ENCODE data around the gene GPN2.
"Not testable (repeated sequence)": the region's sequence is repeated elsewhere in the genome, so short reads cannot be mapped to it uniquely, and the experiment has no call there.

The GPN2 gene

DNA sequence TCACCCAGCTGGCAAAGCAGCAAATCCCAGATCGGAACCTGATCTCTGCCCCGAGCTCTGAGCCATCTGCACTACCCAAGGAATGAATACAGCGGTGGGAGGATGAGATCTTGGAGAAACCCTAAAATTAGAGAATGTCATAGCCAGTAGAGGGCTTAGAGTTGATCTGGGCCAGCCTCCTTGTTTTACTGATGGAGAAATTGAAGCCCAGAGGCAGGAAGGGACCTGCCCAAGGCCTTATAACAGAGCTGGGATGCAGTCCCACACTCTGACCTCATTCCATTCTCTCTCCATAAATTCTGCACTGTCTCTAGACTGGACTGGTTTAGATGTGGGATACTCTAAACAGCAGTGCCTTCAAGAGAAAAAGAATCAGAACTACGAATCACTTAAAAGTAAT lies 31.9 kb downstream of the GPN2 start:
- no peak for DNase-seq (ENCODE audit: low read depth in 2 of 2)

DNA sequence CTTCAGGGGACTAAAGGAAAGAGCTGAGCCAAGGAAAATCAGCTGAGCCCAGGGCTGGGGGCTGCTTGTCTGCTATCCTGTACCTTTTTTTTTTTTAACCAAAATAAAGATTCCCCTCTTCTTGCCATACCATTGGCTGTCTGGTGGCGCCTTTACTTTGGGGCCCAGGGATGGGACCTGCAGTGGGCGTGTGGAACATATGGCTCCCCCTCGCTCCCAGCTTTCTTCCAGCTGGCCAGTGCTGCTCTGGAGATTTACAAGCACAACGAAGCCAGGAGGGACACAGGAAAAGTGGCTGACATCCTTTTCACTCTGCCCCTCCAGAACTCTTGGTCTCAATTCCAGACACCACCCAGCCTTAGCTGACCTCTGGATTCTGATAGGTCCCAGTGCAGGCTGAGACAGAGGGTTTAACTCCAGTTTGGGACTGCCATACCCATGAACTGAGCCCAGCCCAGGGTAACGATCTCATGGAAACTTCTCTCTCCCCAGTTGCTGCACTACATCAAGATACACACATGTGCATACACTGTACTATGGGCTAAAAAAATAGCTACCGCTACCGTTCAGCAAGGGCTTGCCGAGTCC lies 32.5 kb downstream of the GPN2 start:
- no peak for DNase-seq (ENCODE audit: low read depth in 2 of 2)

DNA sequence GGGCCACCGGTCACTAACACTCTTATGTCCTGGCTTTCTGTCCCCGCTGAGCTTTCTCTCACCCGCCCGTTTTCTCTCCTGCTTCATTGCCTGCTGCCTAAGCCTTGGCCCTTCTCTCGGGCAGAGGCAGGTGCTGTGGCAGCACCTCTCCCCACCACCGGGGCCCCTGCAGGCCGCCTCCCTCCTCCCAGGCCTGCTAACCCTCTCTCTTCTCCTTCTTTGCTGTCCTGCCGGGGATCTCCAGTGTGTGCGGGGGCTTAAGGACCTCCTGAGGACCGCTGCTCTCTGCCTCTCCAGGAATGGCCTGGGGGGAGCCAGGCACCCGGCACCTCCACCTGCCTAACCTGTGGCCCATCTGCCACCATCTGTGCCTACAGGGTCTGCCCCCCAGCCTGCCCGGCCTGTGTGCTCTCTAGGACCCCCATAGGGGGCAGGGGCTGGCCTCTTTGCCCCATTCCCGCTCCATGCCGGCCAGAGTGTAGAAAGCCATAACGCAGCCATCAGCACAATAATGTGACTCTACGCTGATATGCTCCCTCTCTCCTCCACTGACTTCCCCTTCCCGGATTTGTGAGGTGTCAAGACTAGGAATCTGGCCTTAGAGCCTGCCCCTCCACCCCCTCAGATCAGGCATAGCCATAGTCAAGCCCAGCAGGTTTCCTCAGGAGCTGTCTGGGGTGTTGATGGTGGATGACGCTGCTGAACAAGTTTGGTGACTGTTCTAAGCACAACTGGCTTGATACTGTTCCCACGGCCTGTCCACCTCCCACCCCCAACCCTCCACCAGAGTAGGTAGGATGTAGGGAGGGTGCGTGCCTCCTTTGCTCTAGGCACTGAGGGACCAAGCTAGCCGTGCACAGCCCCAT lies 33.2 kb downstream of the GPN2 start:
- DNase-seq (ENCODE audit: low read depth in 2 of 2) = no peak

DNA sequence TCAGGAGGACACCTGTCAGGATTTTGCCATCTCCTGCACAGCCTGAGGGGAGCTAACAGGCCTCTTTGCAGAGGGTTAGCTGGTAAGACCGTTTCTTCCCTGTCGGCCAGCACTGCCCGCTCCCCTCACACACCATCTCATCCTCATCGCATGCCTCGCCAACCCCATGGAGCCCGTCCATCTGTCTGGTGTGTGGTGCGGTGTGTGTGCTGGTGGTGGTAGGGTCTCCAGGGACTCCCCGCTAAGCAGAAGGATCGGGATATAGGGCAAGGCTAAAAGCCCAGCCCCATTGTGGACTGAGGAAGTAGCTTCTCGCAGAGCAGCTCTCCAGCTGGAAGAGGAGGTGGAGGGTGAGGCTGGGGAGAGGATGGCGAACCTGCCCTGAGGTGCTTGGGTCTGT lies 33.9 kb downstream of the GPN2 start:
- DNase-seq (ENCODE audit: low read depth in 2 of 2) = no peak

DNA sequence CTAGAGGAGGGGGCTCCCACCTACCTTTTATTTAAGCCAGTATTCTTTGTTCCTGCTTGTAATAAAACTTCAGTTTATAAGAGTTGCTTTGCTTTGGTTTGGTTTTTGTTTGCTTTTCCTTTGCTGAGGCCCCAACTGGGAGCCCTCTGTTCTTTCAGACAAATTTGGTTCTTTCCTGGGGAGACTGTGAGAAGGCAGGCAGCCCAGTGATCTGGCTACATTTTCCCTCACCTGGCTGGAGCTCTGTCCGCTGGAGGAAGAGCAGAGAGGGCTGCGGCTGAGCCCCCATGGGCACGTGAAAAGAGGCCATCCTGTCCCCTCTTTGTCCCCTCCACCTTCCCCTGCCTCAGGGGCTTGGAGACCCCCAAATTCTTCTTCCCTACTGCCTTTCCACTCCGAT lies 34.4 kb downstream of the GPN2 start:
- no peak for DNase-seq (ENCODE audit: low read depth in 2 of 2)

DNA sequence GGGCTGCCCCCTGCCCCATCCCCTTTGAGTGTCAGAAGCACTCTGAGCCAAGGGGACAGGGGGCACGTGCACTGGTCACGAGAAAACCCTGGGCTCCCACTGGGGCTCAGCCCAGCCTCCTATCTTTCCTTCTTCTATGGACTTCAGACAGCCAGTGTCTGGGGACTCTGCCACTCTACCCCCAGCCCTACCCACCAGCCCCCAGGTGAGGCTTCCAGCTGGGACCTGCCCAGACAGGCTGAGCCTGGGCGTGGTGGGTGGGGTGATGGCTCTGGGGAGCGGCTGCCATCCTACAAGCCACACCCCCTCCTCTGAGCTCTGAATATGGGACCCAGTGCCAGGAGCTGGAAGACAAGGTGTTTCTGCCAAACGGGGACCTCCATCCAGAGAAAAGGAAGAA lies 35.2 kb downstream of the GPN2 start:
- no peak for DNase-seq (ENCODE audit: low read depth in 2 of 2)

DNA sequence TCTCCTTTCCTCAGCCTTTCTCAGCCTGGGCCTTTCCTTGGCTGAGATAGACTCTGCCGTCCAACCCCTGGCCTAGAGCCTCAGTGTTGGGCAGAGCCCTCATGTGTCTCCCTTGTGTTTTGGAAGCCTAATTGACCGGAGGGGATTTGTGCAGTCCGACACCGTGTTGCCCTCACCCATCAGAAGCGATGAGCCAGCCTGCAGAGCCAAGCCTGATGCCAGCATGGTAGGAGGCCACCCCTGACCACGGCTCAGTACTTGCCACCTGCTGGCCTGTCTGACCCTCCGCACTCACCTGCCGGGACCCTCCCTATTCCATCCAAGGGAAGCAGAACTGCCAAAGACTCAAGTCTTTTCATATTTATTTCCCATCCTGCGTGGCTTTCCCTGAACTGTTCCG lies 36.5 kb downstream of the GPN2 start:
- DNase-seq (ENCODE audit: low read depth in 2 of 2) = no peak

DNA sequence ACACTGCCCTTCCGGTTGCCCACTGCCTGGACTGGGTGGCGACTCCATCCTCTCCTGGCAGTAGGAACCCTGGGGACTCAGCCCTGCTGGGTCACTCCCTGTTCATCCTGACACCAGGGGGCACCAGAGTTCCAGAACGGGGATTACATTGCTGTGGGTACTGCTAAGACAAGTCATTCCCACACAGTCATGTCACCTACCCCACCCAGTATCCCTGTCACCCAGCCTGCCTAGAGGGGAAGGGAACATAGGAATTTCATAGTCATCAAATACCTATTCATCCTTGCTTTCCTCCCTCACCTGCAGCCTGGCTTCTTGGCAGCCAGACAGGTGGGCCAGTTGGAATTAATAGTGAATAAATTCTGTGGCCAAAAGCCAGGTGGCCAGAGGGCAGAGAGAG lies 36.9 kb downstream of the GPN2 start:
- DNase-seq (ENCODE audit: low read depth in 2 of 2) = peak; percentile 62 to 66

DNA sequence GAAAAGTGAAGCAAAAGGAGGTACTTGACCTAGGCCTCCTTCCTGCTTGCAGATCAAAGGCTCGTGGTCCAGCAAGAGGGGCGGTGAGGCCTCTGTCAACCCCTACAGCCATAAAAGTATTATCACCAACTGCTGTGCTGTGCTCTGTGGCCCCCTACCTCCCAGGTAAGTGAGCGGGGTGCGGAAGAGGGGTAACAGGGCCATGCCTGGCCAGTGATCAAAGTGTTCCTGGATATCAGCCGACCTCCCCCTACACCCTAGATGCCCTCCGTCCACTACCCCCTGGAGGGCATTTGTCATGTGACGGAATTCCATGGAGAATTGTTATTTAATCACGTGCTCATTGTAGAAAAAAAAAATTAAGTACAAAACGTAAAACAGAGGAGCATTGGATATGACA lies 37.4 kb downstream of the GPN2 start:
- DNase-seq (ENCODE audit: low read depth in 2 of 2) = no peak

DNA sequence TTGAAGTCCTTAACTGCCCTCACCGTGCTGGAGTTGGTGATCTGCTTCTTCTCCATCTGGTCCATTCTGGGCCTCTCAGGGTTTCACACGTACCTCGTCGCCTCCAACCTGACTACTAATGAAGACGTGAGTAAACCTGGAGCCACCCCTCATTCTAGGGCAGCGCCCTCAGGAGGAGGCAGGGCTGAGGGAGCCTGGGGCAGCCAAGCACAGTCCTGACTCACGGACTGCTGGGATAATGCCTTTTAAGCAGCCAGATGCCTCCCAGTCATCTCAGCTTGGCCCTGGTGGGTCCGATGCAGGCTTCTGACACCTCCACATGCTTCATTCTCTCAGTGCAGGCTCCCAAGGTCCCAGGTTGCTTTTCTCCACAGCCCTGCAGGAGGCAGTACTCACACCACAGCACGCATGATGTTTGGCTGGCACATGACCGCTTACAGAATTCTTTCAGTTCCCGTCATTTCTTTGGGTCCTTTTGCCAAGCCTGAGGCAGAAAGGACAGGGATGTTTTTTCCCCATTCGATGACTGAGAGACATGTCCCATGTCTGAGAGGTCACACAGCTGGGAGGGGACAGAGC lies 38.9 kb downstream of the GPN2 start:
- DNase-seq (ENCODE audit: low read depth in 2 of 2) = no peak

DNA sequence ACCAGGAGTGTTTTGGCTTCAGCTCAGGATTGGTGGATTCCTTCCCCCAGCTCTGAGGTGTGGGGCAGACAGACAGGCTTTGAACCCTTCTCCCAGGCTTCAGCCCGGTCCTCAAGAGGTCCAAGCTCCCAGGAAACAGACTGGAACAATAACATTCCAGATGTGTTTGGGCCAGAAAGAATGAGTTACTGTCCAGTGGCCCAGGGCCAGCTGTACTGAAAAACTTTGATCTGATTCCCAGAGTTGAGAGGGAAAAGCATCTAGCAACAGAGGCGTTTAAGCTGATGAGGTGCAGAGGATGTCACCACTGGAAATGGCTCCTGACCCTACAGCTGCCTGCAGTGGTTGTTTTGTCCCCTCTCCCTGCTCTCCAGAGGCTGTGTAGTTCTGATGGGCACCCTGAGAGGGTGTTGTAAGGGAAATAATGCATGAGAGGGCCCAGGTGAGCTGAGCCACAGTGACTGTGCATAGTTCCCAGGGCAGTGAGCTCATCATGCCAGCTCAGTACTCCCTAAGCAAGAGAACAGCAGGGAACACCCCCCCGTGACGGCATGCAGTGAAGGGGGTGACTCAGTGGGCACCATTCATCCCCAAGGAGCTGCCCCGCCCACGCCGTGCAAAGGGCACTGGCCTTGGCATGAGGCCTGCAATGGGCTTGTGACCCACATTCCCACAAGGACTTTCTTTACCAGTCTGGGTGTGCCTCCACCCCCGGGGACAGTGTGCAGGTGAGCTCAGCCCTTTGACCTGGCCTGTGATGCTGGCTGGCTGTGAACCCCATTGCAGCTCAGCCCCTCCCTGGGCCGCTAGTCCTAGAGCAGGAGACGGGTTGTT lies 40.9 kb downstream of the GPN2 start:
- no peak for DNase-seq (ENCODE audit: low read depth in 2 of 2)

DNA sequence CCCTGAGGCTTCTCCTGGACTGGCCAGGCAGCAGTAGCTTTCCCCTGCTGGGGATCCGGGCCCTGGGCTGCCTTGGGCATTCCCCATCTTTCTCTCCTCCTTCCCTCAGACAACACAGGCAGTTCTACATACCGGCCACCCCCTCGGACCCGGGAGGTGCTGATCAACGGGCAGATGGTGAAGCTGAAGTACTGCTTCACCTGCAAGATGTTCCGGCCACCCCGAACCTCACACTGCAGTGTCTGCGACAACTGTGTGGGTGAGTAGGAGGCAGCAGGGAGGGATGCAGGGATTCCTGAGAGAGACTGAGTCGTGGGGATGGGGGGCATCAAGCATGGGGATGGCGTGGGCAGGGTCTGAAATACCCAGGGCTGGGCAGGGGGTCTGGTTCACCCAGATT lies 41.6 kb downstream of the GPN2 start:
- DNase-seq (ENCODE audit: low read depth in 2 of 2) = no peak

DNA sequence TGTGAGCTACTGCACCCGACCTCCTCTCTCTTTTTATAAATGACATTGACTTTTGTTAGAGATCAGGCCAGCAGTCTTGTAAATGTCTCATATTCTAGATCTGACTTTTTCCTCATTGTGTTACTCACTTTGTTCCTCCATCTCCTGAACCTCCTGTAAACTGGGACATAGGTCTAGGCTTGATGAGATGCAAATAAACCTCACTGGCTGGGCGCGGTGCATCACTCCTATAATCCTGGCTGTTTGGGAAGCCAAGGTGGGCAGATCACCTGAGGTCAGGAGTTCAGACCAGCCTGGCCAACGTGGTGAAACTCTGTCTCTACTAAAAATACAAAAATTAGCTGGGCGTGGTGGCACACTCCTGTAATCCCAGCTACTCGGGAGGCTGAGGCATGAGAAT lies 42.3 kb downstream of the GPN2 start:
- not testable (repeated sequence) for DNase-seq (ENCODE audit: low read depth in 2 of 2)

DNA sequence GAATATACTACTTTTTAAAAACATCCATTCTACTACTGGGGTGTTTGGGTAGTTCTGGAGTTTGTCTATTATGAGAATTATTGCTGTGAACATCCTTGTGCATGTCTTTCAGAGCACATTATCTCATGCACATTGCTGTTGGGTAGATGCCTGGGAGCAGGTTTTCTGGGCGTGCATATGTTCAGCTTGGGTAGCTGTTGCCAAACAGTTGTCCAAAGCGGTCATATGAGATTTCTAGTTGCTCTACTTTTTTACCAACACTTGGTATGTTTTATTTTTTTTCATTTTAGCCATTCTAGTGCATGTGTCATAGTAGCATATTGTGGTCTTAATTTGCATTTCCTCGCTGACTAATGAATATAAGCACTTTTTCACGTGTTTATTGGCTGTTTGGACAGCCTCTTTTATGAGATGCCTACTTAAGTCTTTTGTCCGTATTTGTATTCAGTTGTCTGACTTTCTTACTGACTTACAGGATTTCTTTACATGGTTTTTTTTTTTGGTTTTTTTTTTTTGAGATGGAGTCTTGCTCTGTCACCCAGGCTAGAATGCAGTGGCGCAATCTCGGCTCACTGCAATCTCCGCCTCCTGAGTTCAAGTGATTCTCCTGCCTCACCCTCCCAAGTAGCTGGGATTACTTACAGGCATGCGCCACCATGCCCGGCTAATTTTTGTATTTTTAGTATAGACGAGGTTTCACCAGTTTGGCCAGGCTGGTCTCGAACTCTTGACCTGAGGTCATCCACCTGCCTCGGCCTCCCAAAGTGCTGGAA lies 45.5 kb downstream of the GPN2 start:
- no peak for DNase-seq (ENCODE audit: low read depth in 2 of 2)

DNA sequence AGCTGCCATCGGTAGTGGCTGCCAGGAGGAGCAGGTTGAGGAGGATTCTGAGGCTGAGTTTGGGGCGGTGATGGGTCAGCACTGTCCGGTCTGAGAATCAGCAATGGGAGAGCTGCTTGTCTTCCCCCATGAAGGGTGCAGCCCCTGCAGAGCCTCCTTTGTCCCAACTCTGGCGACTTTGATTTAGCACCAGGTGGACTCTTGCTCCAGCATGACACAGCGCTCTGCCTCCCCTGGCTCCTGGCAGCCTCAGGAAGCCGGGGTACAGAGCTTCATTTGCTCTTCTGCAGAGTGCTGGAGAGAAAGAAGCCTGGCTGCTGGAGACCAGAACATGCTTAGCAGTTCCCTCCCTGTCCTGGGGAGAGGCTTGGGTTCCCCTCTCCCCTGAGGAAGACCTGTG lies 50.3 kb downstream of the GPN2 start:
- DNase-seq (ENCODE audit: low read depth in 2 of 2) = no peak

DNA sequence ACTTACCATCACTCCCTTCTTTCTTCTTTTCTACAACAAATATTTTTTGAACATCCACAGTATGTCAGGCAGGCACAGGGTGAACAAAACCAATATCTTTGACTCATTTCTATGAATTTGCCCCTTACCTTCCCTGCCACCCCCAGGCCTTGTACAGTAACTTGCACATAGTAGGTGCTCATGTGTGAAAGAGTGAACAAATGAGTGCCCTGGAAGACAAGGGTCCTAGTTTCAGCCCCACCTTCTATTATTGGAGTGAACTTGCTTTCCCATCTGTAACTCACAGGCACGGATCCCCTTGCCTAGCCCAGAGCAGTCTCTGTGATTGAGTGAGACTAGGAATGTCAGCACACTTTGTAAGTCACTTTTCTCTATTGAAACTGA lies 50.8 kb downstream of the GPN2 start:
- no peak for DNase-seq (ENCODE audit: low read depth in 2 of 2)

DNA sequence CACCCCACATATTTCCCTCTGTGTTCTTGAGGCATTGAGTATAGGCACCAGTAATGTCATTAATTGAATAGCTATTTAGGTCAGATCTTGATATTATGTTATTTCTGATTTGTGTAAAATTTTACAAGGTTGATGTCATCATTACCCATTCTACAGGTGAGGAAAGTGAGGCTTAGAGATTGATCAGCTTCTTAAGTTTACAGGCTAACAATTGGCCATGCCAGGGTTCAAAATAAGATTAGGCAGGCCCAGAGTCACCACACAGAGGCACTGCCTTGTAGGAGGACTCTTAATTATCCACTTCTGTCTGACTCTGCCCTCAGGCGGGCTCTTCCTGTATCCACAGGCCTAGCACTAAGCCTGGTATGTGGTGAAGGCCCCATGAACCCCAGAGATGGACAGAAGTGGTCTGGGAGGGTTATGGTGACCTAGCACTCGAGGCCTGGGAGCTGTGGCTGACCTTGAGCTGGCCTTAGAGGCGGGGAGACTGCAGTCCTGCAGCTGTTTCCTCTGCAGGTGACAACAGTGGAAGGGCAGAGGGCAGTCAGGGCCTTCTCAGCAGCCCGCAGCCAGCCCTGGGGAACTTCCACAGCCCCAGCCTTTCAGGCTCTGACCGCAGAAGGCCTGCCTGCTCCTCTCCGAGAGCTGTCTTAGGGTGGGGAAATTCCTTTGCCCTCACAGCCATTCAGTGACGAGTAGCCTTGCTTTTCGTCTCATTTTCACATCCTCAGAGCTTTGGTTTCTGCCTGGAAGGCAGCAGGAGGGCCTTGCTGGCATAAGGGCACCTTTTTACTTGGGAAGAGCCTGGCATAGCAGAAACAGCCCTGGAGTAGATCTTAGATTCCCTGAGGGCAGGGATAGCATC lies 51.4 kb downstream of the GPN2 start:
- peak; percentile 10 to 22 for DNase-seq (ENCODE audit: low read depth in 2 of 2)

DNA sequence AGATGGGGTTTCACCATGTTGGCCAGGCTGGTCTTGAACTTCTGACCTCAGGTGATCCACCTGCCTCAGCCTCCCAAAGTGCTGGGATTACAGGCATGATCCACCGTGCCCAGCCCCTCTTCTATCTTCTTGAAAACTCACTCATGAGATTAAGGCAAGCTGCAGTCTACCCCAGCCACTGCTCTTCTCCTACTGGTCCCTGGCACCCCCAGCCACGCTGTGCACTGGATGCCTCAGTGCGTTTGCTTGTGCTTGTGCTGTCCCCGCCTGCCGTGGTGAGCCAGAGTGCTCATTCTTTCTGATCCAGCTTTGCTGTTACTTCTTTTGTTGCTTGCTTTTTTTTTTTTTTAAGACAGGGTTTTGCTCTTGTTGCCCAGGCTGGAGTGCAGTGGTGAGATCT lies 52.4 kb downstream of the GPN2 start:
- not testable (repeated sequence) for DNase-seq (ENCODE audit: low read depth in 2 of 2)

DNA sequence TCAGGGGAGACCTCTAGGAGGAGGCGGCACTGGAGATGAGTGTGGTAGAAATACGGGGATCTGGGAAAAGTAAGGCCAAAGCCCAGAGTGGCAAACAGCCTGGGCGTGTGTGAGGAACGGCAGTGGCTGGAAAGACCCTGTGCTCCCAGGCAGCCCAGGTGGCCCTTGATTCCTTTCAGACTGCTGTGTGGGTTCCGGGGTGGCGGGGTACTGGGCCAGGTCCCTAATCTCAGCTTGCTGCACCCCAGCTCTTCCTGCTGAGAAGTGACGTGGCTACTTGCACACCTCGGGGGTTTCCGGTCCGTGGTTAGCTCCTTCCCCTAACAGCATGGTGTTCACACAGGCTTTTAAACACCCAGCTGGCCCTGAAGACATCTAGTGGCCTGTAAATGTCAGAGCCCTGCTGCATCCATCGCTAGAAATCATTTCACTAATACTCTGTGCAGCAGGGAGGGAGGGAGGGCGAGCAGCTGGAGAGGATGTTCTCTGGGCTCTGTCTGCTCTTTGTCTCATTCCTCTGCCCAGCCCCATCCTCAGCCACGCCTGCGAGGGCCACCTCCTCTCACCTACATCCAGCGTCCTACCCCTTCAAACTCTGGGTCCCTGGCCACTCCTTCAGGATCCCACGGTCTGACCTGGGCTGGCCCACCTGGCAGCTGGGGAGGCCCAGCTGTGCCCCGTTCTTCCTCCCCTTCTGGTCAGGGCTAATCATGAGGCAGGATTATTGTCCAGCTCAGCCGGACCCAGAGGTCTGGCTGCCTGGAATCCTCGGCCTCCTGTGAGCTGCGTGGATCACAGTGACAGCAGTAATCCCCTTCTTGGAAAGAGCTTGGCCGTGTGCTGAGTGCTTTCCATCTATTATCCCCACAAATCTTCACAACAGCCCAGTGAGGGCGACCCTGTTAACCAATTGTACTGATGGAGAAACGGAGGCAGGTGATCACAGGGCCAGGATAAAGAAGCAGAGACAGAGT lies 56.4 kb downstream of the GPN2 start:
- DNase-seq (ENCODE audit: low read depth in 2 of 2) = peak; percentile 80 to 81
